GM23338 (cell line): ENCODE data around the gene SLF2. TPM values are rescaled to one million over a fixed set of nuclear protein-coding genes. Genes with fewer than 3 reads are reported as not detected.
A peak's percentile ranks its signal among the peaks of the same experiment; 100 is the strongest.

Experiments used
- ATAC-seq: fragments of 200-7000 bp; cut with Tn5 transposase; 3 replicates; pipeline ENCODE4 v1.9.1; 2020
- DNase-seq: peaks from one replicate; pipeline ENCODE4 v3.0.0-alpha.2; 2015; ENCODE audit warnings: low spot score
- H2AFZ ChIP-seq: fragments of 200-600 bp; sonication (generic); 2 replicates; pipeline ENCODE4 v1.8.0; 2016; ENCODE audit warnings: antibody characterized with exemption, mild to moderate bottlenecking, moderate library complexity
- H3F3A ChIP-seq: fragments of 200-600 bp; sonication (generic); replicated peaks from 2 replicates; pipeline ENCODE4 v1.8.0; 2017; ENCODE audit warnings: antibody characterized with exemption, mixed run types, low read depth
- H3K27ac ChIP-seq: fragments of 200-600 bp; sonication (generic); 2 replicates; pipeline ENCODE4 v1.6.1; 2016; ENCODE audit warnings: low read depth
- H3K27me3 ChIP-seq: fragments of 200-600 bp; sonication (generic); 2 replicates; pipeline ENCODE4 v1.8.0; 2016; ENCODE audit warnings: mild to moderate bottlenecking, mixed run types, moderate library complexity; ENCODE audit not compliant: insufficient read depth
- H3K36me3 ChIP-seq: fragments of 200-600 bp; sonication (generic); 2 replicates; pipeline ENCODE4 v1.8.0; 2016; ENCODE audit warnings: mild to moderate bottlenecking; ENCODE audit not compliant: insufficient read depth
- H3K4me1 ChIP-seq: fragments of 200-600 bp; sonication (generic); 2 replicates; pipeline ENCODE4 v1.8.0; 2016; ENCODE audit warnings: mild to moderate bottlenecking, moderate library complexity; ENCODE audit not compliant: insufficient read depth
- H3K4me2 ChIP-seq: fragments of 200-600 bp; sonication (generic); 2 replicates; pipeline ENCODE4 v1.7.1; 2017; ENCODE audit warnings: mixed run types
- H3K4me3 ChIP-seq: fragments of 200-600 bp; sonication (generic); 2 replicates; pipeline ENCODE4 v1.6.1; 2016; ENCODE audit warnings: mixed run types
- H3K79me2 ChIP-seq: fragments of 200-600 bp; sonication (generic); replicated peaks from 2 replicates; pipeline ENCODE4 v1.8.0; 2017; ENCODE audit warnings: mild to moderate bottlenecking; ENCODE audit not compliant: insufficient read depth
- H3K9me2 ChIP-seq: fragments of 200-600 bp; sonication (generic); 2 replicates; pipeline ENCODE4 v1.8.0; 2017; ENCODE audit not compliant: insufficient read depth
- H4K20me1 ChIP-seq: fragments of 200-600 bp; sonication (generic); replicated peaks from 2 replicates; pipeline ENCODE4 v1.8.0; 2017; ENCODE audit warnings: mild to moderate bottlenecking; ENCODE audit not compliant: insufficient read depth
- H3K27ac Mint-ChIP-seq: 2 replicates; pipeline ENCODE4 v1.8.0; 2020; ENCODE audit warnings: inconsistent platforms, mild to moderate bottlenecking, moderate library complexity, mixed read lengths
- H3K27me3 Mint-ChIP-seq: 3 replicates; pipeline ENCODE4 v1.8.0; 2022; ENCODE audit warnings: low read depth, mild to moderate bottlenecking, moderate library complexity, mixed read lengths, inconsistent platforms; ENCODE audit not compliant: insufficient read depth, poor library complexity
- H3K36me3 Mint-ChIP-seq: 3 replicates; pipeline ENCODE4 v1.8.0; 2021; ENCODE audit warnings: low read depth, mild to moderate bottlenecking, inconsistent platforms, moderate library complexity, mixed read lengths
- H3K4me1 Mint-ChIP-seq: 3 replicates; pipeline ENCODE4 v1.8.0; 2020; ENCODE audit warnings: mild to moderate bottlenecking, inconsistent platforms, mixed read lengths
- H3K4me3 Mint-ChIP-seq: 3 replicates; pipeline ENCODE4 v1.8.0; 2021; ENCODE audit warnings: moderate library complexity, mild to moderate bottlenecking, inconsistent platforms, mixed read lengths
- H3K9me3 Mint-ChIP-seq: 3 replicates; pipeline ENCODE4 v1.8.0; 2020; ENCODE audit warnings: moderate library complexity, mild to moderate bottlenecking, inconsistent platforms, mixed read lengths
- CREB1 ChIP-seq: fragments of 250-450 bp; sonication (Bioruptor Pico); IDR thresholded peaks from 2 replicates; pipeline ENCODE4 v1.5.0; 2020; ENCODE audit warnings: low read depth, mild to moderate bottlenecking, moderate library complexity
- CTCF ChIP-seq, 2 experiments: fragments of 200-600 bp in 1 of 2; sonication (generic) in 1 of 2; conservative IDR thresholded peaks; 2 replicates each; pipeline versions ENCODE4 v1.5.1 to v1.6.1; 2016 to 2017; ENCODE audit warnings: antibody characterized with exemption in 2 of 2, low read depth in 2 of 2, mild to moderate bottlenecking in 2 of 2, moderate library complexity in 1 of 2
- EZH2 ChIP-seq: fragments of 200-600 bp; sonication (generic); IDR thresholded peaks from one replicate; pipeline ENCODE4 v1.8.0; 2017; ENCODE audit warnings: antibody characterized with exemption, mild to moderate bottlenecking, low read depth; ENCODE audit not compliant: unreplicated experiment
- JUNB ChIP-seq: IDR thresholded peaks from one replicate; pipeline ENCODE4 v1.6.1; 2016; ENCODE audit warnings: antibody characterized with exemption; ENCODE audit not compliant: unreplicated experiment
- NANOG ChIP-seq: IDR thresholded peaks from 2 replicates; pipeline ENCODE4 v1.6.1; 2016; ENCODE audit warnings: antibody characterized with exemption, borderline replicate concordance
- POLR2AphosphoS5 ChIP-seq: IDR thresholded peaks from 2 replicates; pipeline ENCODE4 v1.6.1; 2016; ENCODE audit warnings: antibody characterized with exemption, low read depth
- REST ChIP-seq: IDR thresholded peaks from one replicate; pipeline ENCODE4 v1.6.1; 2018; ENCODE audit warnings: antibody characterized with exemption; ENCODE audit not compliant: unreplicated experiment
- STAT1 ChIP-seq: IDR thresholded peaks from one replicate; pipeline ENCODE4 v1.6.1; 2016; ENCODE audit warnings: antibody characterized with exemption; ENCODE audit not compliant: unreplicated experiment
- ZNF114 ChIP-seq: fragments of 250-450 bp; sonication (Bioruptor Pico); IDR thresholded peaks from 2 replicates; pipeline ENCODE4 v1.5.0; 2020; ENCODE audit warnings: mild to moderate bottlenecking, moderate library complexity
- polyA plus RNA-seq: library from polyadenylated mRNA; unstranded; fragments of >200 nt; fragmentation: Nextera tagmentation; extraction: Ambion mirVana; gene quantifications from 2 replicates; pipeline ENCODE4 v1.2.1, GENCODE V29; 2016
- total RNA-seq: library from RNA; depleted of rRNA; stranded (reverse); fragments of >200 nt; shearing (Covaris generic); gene quantifications from 2 replicates; pipeline ENCODE4 v1.2.3, GENCODE V29; 2014
- TF ChIP-seq, protein P1 (sequence below): IDR thresholded peaks from 2 replicates; pipeline ENCODE4 v1.6.1; 2016; ENCODE audit warnings: antibody characterized with exemption

The SLF2 gene
- total and polyA plus RNA-seq, 2 experiments from 2014 or later: 13.6 to 22.1 TPM

- Mint-ChIP-seq H3K27me3 (peaks cover 28% of the 10 kb centered on the region), H3K4me3 (peak overlapping the region; percentile 76), H3K4me1 (peaks cover 42% of the 10 kb centered on the region), H3K9me3 (no peaks in the 10 kb centered on the region; the same call in 2 of the 3 replicates), H3K36me3 (peaks cover 26% of the 10 kb centered on the region), H3K27ac (peak overlapping the region; percentile 96)
- peaks cover 36% of the 10 kb centered on the region for H3K4me1 ChIP-seq
- H3F3A ChIP-seq: peaks cover 33% of the 10 kb centered on the region
- peak overlapping the region; percentile 90 for H3K4me3 ChIP-seq
- H3K79me2 ChIP-seq: peaks cover 22% of the 10 kb centered on the region
- no peaks in the 10 kb centered on the region; the same call in 1 of the 2 replicates for H4K20me1 ChIP-seq
- TF ChIP-seq CTCF (conservative IDR thresholded peaks at IDR 0.05; ENCODE audit: low read depth in 2 of 2) (peak; percentile 76 to 82), NANOG (no peak), CREB1 (CRISPR knock-in tag) (peak; percentile 27; the same call in 1 of the 2 replicates)
- ATAC-seq (peak; percentile 59), DNase-seq (peak; percentile 92)
- peak overlapping the region; percentile 97 for H3K4me2 ChIP-seq
- H3K9me2 ChIP-seq: no peaks in the 10 kb centered on the region
- peak overlapping the region; percentile 95 for H3K27ac ChIP-seq
- H3K36me3 ChIP-seq: peaks cover 16% of the 10 kb centered on the region
- H3K27me3 ChIP-seq: no peaks in the 10 kb centered on the region
- H2AFZ ChIP-seq: peak overlapping the region; percentile 90
These were observed 84.8 kb downstream of the SLF2 start for GRCh38 chr10:100997360-100998182.

DNA sequence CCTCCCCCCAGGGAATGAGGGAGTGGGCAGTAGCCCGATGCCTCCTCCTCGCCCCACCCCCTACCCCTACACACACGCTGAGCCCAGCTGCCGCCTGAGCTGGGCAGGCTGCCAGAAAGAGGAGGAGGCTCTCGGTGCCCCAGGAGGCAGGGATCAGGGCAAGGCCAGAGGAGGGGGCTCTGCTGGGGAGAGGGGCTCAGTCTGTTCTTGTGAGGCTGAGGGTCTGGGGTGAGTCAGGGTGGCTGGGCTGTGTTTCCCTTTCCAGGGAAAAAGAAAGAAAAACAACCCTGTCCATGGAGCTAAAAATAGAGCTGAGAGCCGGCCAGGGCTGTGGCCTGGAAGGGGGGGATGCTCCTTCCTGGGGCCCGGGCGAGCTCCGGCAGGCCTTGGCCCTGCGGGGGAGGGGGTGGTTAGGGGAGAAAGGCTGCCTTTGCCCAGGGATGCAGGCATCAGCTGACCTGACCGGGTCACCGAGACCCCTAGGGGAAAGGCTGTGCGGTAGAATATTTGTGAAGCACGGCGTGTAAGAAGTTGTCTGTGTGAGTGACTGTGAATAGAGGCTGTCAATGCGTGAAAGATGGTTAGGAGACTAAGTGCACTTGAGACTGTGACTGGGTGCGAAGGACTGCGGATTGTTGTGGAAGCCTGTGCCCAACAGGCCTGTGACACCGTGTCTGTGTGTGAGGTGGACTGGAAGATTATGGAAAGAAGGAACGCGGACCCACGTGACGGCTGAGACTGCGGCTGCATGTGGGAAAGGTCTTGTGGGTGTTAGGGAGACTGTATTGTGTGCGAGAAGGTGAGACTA is 85.6 kb downstream of the SLF2 start:
- H3K4me3 Mint-ChIP-seq: peak overlapping the region; percentile 76
- Histone ChIP-seq H3K27ac (peak overlapping the region; percentile 95), H2AFZ (peak overlapping the region; percentile 74), H3K4me2 (peak overlapping the region; percentile 97), H3K36me3 (peaks cover 8% of the 10 kb centered on the region), H3K9me2 (no peaks in the 10 kb centered on the region), H4K20me1 (no peaks in the 10 kb centered on the region; the same call in 1 of the 2 replicates), H3K27me3 (no peaks in the 10 kb centered on the region), H3K79me2 (peaks cover 22% of the 10 kb centered on the region), H3K4me3 (peak overlapping the region; percentile 90), H3F3A (peaks cover 29% of the 10 kb centered on the region), H3K4me1 (peaks cover 36% of the 10 kb centered on the region)
- no peak for TF ChIP-seq STAT1
- no peak for TF ChIP-seq EZH2
- TF ChIP-seq, protein P1, sequence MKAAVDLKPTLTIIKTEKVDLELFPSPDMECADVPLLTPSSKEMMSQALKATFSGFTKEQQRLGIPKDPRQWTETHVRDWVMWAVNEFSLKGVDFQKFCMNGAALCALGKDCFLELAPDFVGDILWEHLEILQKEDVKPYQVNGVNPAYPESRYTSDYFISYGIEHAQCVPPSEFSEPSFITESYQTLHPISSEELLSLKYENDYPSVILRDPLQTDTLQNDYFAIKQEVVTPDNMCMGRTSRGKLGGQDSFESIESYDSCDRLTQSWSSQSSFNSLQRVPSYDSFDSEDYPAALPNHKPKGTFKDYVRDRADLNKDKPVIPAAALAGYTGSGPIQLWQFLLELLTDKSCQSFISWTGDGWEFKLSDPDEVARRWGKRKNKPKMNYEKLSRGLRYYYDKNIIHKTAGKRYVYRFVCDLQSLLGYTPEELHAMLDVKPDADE: no peak; the same call in 1 of the 2 replicates
- TF ChIP-seq ZNF114 (CRISPR knock-in tag): no peak
- 0 out of 2 replicates have a peak, but pooled peaks have one; percentile 51 for TF ChIP-seq POLR2AphosphoS5
- no peak for TF ChIP-seq REST
- no peak for TF ChIP-seq NANOG
- TF ChIP-seq JUNB: no peak
- H3K4me1 Mint-ChIP-seq: peaks cover 42% of the 10 kb centered on the region
- peak; percentile 29 for ATAC-seq
- H3K36me3 Mint-ChIP-seq: peaks cover 26% of the 10 kb centered on the region
- H3K27ac Mint-ChIP-seq: peak overlapping the region; percentile 71
- no peaks in the 10 kb centered on the region; the same call in 2 of the 3 replicates for H3K9me3 Mint-ChIP-seq
- peak; percentile 76 for DNase-seq
- peaks cover 25% of the 10 kb centered on the region for H3K27me3 Mint-ChIP-seq
